GM23338 (cell line): ENCODE results near the gene KIAA0232. TPM values are rescaled to one million over a fixed set of nuclear protein-coding genes. Genes with fewer than 3 reads are reported as not detected.

Source experiments
- ATAC-seq: fragments of 200-7000 bp; cut with Tn5 transposase; 3 replicates; pipeline ENCODE4 v1.9.1; 2020
- DNase-seq: peaks from one replicate; pipeline ENCODE4 v3.0.0-alpha.2; 2015; ENCODE audit warnings: low spot score
- H2AFZ ChIP-seq: fragments of 200-600 bp; sonication (generic); 2 replicates; pipeline ENCODE4 v1.8.0; 2016; ENCODE audit warnings: antibody characterized with exemption, mild to moderate bottlenecking, moderate library complexity
- H3F3A ChIP-seq: fragments of 200-600 bp; sonication (generic); replicated peaks from 2 replicates; pipeline ENCODE4 v1.8.0; 2017; ENCODE audit warnings: antibody characterized with exemption, mixed run types, low read depth
- H3K27ac ChIP-seq: fragments of 200-600 bp; sonication (generic); 2 replicates; pipeline ENCODE4 v1.6.1; 2016; ENCODE audit warnings: low read depth
- H3K27me3 ChIP-seq: fragments of 200-600 bp; sonication (generic); 2 replicates; pipeline ENCODE4 v1.8.0; 2016; ENCODE audit warnings: mild to moderate bottlenecking, mixed run types, moderate library complexity; ENCODE audit not compliant: insufficient read depth
- H3K36me3 ChIP-seq: fragments of 200-600 bp; sonication (generic); 2 replicates; pipeline ENCODE4 v1.8.0; 2016; ENCODE audit warnings: mild to moderate bottlenecking; ENCODE audit not compliant: insufficient read depth
- H3K4me1 ChIP-seq: fragments of 200-600 bp; sonication (generic); 2 replicates; pipeline ENCODE4 v1.8.0; 2016; ENCODE audit warnings: mild to moderate bottlenecking, moderate library complexity; ENCODE audit not compliant: insufficient read depth
- H3K4me2 ChIP-seq: fragments of 200-600 bp; sonication (generic); 2 replicates; pipeline ENCODE4 v1.7.1; 2017; ENCODE audit warnings: mixed run types
- H3K4me3 ChIP-seq: fragments of 200-600 bp; sonication (generic); 2 replicates; pipeline ENCODE4 v1.6.1; 2016; ENCODE audit warnings: mixed run types
- H3K79me2 ChIP-seq: fragments of 200-600 bp; sonication (generic); replicated peaks from 2 replicates; pipeline ENCODE4 v1.8.0; 2017; ENCODE audit warnings: mild to moderate bottlenecking; ENCODE audit not compliant: insufficient read depth
- H3K9me2 ChIP-seq: fragments of 200-600 bp; sonication (generic); 2 replicates; pipeline ENCODE4 v1.8.0; 2017; ENCODE audit not compliant: insufficient read depth
- H4K20me1 ChIP-seq: fragments of 200-600 bp; sonication (generic); replicated peaks from 2 replicates; pipeline ENCODE4 v1.8.0; 2017; ENCODE audit warnings: mild to moderate bottlenecking; ENCODE audit not compliant: insufficient read depth
- H3K27ac Mint-ChIP-seq: 2 replicates; pipeline ENCODE4 v1.8.0; 2020; ENCODE audit warnings: inconsistent platforms, mild to moderate bottlenecking, moderate library complexity, mixed read lengths
- H3K27me3 Mint-ChIP-seq: 3 replicates; pipeline ENCODE4 v1.8.0; 2022; ENCODE audit warnings: low read depth, mild to moderate bottlenecking, moderate library complexity, mixed read lengths, inconsistent platforms; ENCODE audit not compliant: insufficient read depth, poor library complexity
- H3K36me3 Mint-ChIP-seq: 3 replicates; pipeline ENCODE4 v1.8.0; 2021; ENCODE audit warnings: low read depth, mild to moderate bottlenecking, inconsistent platforms, moderate library complexity, mixed read lengths
- H3K4me1 Mint-ChIP-seq: 3 replicates; pipeline ENCODE4 v1.8.0; 2020; ENCODE audit warnings: mild to moderate bottlenecking, inconsistent platforms, mixed read lengths
- H3K4me3 Mint-ChIP-seq: 3 replicates; pipeline ENCODE4 v1.8.0; 2021; ENCODE audit warnings: moderate library complexity, mild to moderate bottlenecking, inconsistent platforms, mixed read lengths
- H3K9me3 Mint-ChIP-seq: 3 replicates; pipeline ENCODE4 v1.8.0; 2020; ENCODE audit warnings: moderate library complexity, mild to moderate bottlenecking, inconsistent platforms, mixed read lengths
- NANOG ChIP-seq: IDR thresholded peaks from 2 replicates; pipeline ENCODE4 v1.6.1; 2016; ENCODE audit warnings: antibody characterized with exemption, borderline replicate concordance
- POLR2AphosphoS5 ChIP-seq: IDR thresholded peaks from 2 replicates; pipeline ENCODE4 v1.6.1; 2016; ENCODE audit warnings: antibody characterized with exemption, low read depth
- ZNF114 ChIP-seq: fragments of 250-450 bp; sonication (Bioruptor Pico); IDR thresholded peaks from 2 replicates; pipeline ENCODE4 v1.5.0; 2020; ENCODE audit warnings: mild to moderate bottlenecking, moderate library complexity
- ZNF462 ChIP-seq: fragments of 250-450 bp; sonication (Bioruptor Pico); IDR thresholded peaks from 2 replicates; pipeline ENCODE4 v1.5.0; 2020; ENCODE audit warnings: mild to moderate bottlenecking, moderate library complexity
- polyA plus RNA-seq: library from polyadenylated mRNA; unstranded; fragments of >200 nt; fragmentation: Nextera tagmentation; extraction: Ambion mirVana; gene quantifications from 2 replicates; pipeline ENCODE4 v1.2.1, GENCODE V29; 2016
- total RNA-seq: library from RNA; depleted of rRNA; stranded (reverse); fragments of >200 nt; shearing (Covaris generic); gene quantifications from 2 replicates; pipeline ENCODE4 v1.2.3, GENCODE V29; 2014

KIAA0232 gene
- total and polyA plus RNA-seq, 2 experiments from 2014 or later: 14.3 to 34.9 TPM

GRCh38 chr4:6876440-6876839 is 93.9 kb downstream of the KIAA0232 start:
- H3K27ac Mint-ChIP-seq: no peak overlapping the region
- Histone ChIP-seq H3K27me3 (no peaks in the 10 kb centered on the region), H3K36me3 (peaks cover 11% of the 10 kb centered on the region; the same call in 1 of the 2 replicates), H3K4me2 (no peak overlapping the region), H3K4me1 (no peaks in the 10 kb centered on the region; the same call in 1 of the 2 replicates), H3K27ac (no peak overlapping the region), H3K9me2 (no peaks in the 10 kb centered on the region), H3K79me2 (no peaks in the 10 kb centered on the region), H4K20me1 (peaks cover 10% of the 10 kb centered on the region), H3F3A (0 out of 2 replicates have a peak, but pooled peaks cover 9% of the 10 kb centered on the region), H3K4me3 (no peak overlapping the region), H2AFZ (no peak overlapping the region)
- no peak for ATAC-seq
- no peak for DNase-seq
- no peaks in the 10 kb centered on the region for H3K9me3 Mint-ChIP-seq
- H3K27me3 Mint-ChIP-seq: peaks cover 8% of the 10 kb centered on the region
- peaks cover 69% of the 10 kb centered on the region for H3K36me3 Mint-ChIP-seq
- no peak overlapping the region for H3K4me3 Mint-ChIP-seq
- H3K4me1 Mint-ChIP-seq: 0 out of 3 replicates have a peak, but pooled peaks cover 2% of the 10 kb centered on the region
- no peak for TF ChIP-seq POLR2AphosphoS5

- DNase-seq (no peak), ATAC-seq (no peak)
- Histone ChIP-seq H3K4me2 (no peak overlapping the region), H3K9me2 (no peaks in the 10 kb centered on the region), H2AFZ (no peak overlapping the region), H3F3A (0 out of 2 replicates have a peak, but pooled peaks cover 9% of the 10 kb centered on the region), H3K4me3 (no peak overlapping the region), H3K36me3 (peaks cover 7% of the 10 kb centered on the region; the same call in 1 of the 2 replicates), H3K27me3 (no peaks in the 10 kb centered on the region), H3K4me1 (no peaks in the 10 kb centered on the region; the same call in 1 of the 2 replicates), H3K27ac (no peak overlapping the region), H3K79me2 (no peaks in the 10 kb centered on the region), H4K20me1 (peaks cover 10% of the 10 kb centered on the region)
- Mint-ChIP-seq H3K36me3 (peaks cover 69% of the 10 kb centered on the region), H3K27ac (0 out of 2 replicates have a peak overlapping the region, but pooled peaks have one; percentile 39), H3K9me3 (no peaks in the 10 kb centered on the region), H3K4me1 (0 out of 3 replicates have a peak, but pooled peaks cover 2% of the 10 kb centered on the region), H3K4me3 (no peak overlapping the region), H3K27me3 (peaks cover 8% of the 10 kb centered on the region)
- TF ChIP-seq ZNF462 (CRISPR knock-in tag): no peak
- no peak for TF ChIP-seq NANOG
- no peak for TF ChIP-seq ZNF114 (CRISPR knock-in tag)
Measured at GRCh38 chr4:6877067-6877466, 94.5 kb downstream of the KIAA0232 start.
